Ectodermal cell (in vitro differentiated cells): Measurements from ENCODE around the gene TBX21.
"Not testable (repeated sequence)": the region's sequence is repeated elsewhere in the genome, so short reads cannot be mapped to it uniquely, and the experiment has no call there.

ENCODE experiments used
- H3K27ac ChIP-seq: 2 replicates; pipeline ENCODE4 v1.7.0; 2013; ENCODE audit warnings: mild to moderate bottlenecking, low read depth, low read length; ENCODE audit not compliant: insufficient read depth, poor library complexity, severe bottlenecking
- H3K27me3 ChIP-seq: 2 replicates; pipeline ENCODE4 v1.7.0; 2013; ENCODE audit warnings: mild to moderate bottlenecking, low read length; ENCODE audit not compliant: insufficient read depth, control insufficient read depth, poor library complexity, severe bottlenecking
- H3K36me3 ChIP-seq: one replicate; pipeline ENCODE4 v1.7.0; 2013; ENCODE audit warnings: low read length; ENCODE audit not compliant: control insufficient read depth, insufficient read depth
- H3K4me1 ChIP-seq: one replicate; pipeline ENCODE4 v1.7.0; 2013; ENCODE audit warnings: low read length; ENCODE audit not compliant: control insufficient read depth, insufficient read depth
- H3K4me3 ChIP-seq: 2 replicates; pipeline ENCODE4 v1.7.0; 2013; ENCODE audit warnings: low read depth, low read length, control low read depth; ENCODE audit not compliant: insufficient read depth
- H3K9me3 ChIP-seq: 2 replicates; pipeline ENCODE4 v1.7.0; 2013; ENCODE audit warnings: mild to moderate bottlenecking, low read length, moderate library complexity; ENCODE audit not compliant: control insufficient read depth
- WGBS, 2 experiments: methylation state at CpG; one replicate each; pipeline ENCODE4 v1.1.7; 2013; ENCODE audit warnings: missing lambda C conversion rate in 2 of 2; 5-methylcytosine and 5-hydroxymethylcytosine counted together

TBX21 gene

DNA sequence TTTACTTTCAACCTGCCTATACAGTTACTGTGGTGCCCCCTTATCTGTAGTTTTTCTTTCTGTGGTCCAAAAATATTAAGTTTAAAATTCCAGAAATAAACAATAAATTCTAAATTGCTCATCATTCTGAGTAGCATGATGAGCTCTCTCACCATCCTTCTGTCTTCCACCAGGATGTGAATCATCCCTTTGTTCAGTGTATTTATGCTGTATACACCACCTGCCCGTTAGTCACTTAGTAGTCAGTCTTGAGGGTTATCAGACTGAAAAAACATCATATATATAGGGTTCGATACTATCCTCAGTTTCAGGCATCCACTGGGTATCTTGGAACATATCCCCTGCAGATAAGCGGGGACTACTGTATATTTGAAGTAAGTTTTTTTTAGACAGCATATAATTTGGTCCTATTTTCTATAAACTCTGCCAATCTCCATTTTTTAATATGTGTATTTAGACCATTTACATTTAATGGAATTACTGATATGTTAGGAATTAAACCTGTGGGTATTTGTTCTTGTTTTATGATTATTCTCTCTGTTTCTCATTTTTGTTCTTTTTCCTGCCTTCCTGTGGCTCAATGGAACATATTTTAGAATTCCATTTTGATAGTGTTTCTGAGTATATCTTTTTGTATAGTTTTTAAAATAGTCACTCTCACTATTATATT is 31.0 kb downstream of the TBX21 start:
- no peak overlapping the region for H3K27ac ChIP-seq
- 81 to 93% methylated on average over 3 of the region's 3 CpGs for WGBS, 2 experiments
- H3K4me3 ChIP-seq = no peak overlapping the region
- H3K9me3 ChIP-seq = no peaks in the 10 kb centered on the region
- H3K4me1 ChIP-seq = no peaks in the 10 kb centered on the region
- H3K36me3 ChIP-seq = no peaks in the 10 kb centered on the region
- peaks cover 4% of the 10 kb centered on the region for H3K27me3 ChIP-seq

DNA sequence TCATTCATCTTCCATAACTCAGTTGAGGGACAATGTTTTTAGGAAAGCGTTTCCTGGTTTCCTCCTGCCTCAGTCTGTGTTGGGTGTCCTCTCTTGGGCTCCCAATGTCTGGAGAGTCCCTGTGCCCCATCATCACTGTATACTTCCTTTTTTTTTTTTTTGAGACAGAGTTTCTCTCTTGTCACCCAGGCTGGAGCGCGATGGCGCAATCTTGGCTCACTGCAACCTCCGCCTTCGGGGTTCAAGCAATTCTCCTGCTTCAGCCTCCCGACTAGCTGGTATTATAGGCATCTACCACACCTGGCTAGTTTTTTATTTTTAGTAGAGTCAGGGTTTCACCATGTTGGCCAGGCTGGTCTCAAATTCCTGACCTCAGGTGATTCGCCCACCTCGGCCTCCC is 40.6 kb downstream of the TBX21 start:
- WGBS, 2 experiments = 87 to 92% methylated on average over 9 of the region's 9 CpGs
- not testable (repeated sequence) for H3K27ac ChIP-seq, H3K4me1 ChIP-seq, H3K9me3 ChIP-seq, H3K4me3 ChIP-seq, H3K36me3 ChIP-seq
- peaks cover 39% of the 10 kb centered on the region for H3K27me3 ChIP-seq

DNA sequence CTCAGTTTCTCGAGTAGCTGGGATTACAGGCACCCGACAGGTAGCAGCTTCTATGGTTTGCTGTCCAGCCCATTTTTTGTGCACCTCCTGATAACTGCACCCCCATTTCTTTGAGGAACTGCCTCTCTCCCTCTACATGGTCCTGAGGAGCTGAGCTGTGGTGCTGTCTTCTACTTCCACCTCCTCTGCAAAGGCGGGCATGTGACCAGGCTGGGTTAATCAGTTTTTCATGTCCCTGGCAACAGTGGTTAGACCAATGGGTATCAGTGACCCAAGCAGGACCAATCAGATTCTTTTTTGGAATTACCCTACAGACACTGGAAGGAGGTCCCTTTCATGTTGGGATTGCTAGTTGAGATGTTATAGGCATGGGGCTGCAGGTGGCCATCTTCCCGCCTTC is 41.3 kb downstream of the TBX21 start:
- no peak overlapping the region for H3K27ac ChIP-seq
- H3K27me3 ChIP-seq = peaks cover 39% of the 10 kb centered on the region
- H3K9me3 ChIP-seq = no peaks in the 10 kb centered on the region
- H3K4me1 ChIP-seq = no peaks in the 10 kb centered on the region
- no peaks in the 10 kb centered on the region for H3K36me3 ChIP-seq
- no peak overlapping the region for H3K4me3 ChIP-seq
- WGBS, 2 experiments = 71 to 75% methylated on average over 4 of the region's 4 CpGs

DNA sequence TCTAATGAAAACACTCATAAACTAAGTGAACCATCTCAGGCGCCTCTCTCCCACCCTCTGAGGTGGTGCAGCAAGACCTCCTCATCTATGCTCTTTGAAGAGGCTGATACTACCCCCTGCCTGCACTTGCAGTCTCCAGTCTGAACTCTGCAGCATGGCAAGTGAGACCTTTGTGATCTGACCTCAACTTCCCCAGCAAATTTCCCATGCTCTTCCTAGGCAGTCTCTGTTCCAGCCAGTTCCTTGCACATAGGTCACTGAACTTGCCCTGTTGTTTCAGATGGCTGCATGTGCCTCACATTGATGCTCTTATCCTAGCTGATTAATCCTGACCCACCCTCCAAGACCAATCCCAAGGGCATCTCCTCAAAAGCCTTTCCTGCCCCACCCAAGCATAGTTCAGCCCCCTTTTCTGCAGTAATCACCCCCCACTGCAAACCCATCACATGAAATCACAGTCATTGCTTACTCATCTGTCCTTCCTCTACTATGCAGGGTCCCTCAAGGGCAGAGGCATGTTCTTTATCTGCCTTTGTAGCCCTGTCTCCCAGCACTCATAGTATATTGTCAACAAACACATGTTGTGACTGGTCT is 42.0 kb downstream of the TBX21 start:
- 54 to 63% methylated on average over 1 of the region's 1 CpG for WGBS, 2 experiments
- H3K4me3 ChIP-seq = no peak overlapping the region
- H3K9me3 ChIP-seq = no peaks in the 10 kb centered on the region
- H3K36me3 ChIP-seq = no peaks in the 10 kb centered on the region
- no peaks in the 10 kb centered on the region for H3K4me1 ChIP-seq
- no peak overlapping the region for H3K27ac ChIP-seq
- H3K27me3 ChIP-seq = peaks cover 39% of the 10 kb centered on the region

DNA sequence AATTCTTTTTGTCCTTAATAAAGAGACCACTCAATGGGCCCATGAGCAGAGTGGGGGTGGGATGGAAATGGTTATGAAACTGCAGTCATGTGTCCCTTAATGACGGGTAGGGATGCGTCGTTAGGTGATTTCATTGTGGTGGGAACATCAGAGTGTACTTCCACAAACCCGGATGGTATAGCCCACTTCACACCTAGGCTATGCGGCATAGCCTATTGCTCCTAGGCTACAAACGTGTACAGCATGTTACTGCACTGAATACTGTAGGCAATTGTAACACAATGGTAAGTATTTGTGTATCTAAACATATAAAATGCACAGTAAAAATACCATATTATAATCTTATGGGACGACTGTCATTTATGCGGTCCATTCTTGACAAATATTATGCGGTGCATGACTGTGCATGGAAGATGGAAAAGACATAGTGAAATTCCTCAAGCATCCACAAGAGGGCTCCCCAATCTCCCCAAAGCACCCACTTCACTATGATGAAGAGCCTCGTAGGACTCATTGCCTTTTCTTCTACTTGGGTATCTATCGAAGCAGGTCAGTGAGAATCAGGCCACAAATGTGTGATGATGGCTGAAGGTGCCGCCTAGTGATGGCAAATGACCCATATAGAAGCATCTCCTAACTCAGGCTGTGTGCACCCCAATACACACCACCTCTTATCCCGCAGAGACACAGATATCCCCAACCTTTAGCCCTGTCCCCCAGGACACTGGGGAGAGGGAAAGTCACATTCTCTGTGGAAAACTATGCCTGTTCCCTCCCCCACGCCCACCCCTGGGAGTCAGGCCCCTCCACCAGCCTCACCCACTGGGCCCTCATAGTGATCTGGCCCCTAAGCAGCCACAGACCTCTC is 43.5 kb downstream of the TBX21 start:
- H3K27ac ChIP-seq = no peak overlapping the region
- H3K9me3 ChIP-seq = no peaks in the 10 kb centered on the region
- 41 to 44% methylated on average over 14 of the region's 14 CpGs for WGBS, 2 experiments
- H3K36me3 ChIP-seq = no peaks in the 10 kb centered on the region
- H3K27me3 ChIP-seq = peaks cover 39% of the 10 kb centered on the region
- no peaks in the 10 kb centered on the region for H3K4me1 ChIP-seq
- H3K4me3 ChIP-seq = no peak overlapping the region

DNA sequence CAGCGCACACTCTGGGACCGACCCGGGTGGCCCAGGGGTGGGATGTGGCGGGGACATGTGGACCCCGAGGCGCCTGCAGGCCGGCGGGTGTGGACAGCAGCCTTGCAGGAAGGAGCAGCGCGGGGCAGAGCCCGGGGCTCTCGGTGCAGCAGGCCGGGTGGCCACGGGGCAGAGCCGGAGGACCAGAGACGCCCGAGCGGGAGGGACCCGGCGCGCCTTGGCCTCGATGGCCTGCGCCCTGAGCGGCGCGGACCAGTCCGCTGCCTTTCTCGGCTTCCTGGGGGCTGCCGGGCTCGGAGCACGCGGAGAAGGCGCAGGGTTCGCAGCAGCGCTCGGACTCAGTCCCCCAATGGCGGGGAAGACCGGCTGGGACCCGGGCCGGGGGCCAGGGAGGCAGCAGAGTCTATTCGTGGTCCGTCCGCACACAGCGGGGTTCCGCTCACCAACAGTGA is 45.2 kb downstream of the TBX21 start:
- Histone ChIP-seq H3K27me3 (peaks cover 47% of the 10 kb centered on the region), H3K36me3 (no peaks in the 10 kb centered on the region), H3K9me3 (no peaks in the 10 kb centered on the region), H3K4me1 (no peaks in the 10 kb centered on the region), H3K27ac (no peak overlapping the region), H3K4me3 (no peak overlapping the region)
- 78 to 81% methylated on average over 45 of the region's 45 CpGs for WGBS, 2 experiments

DNA sequence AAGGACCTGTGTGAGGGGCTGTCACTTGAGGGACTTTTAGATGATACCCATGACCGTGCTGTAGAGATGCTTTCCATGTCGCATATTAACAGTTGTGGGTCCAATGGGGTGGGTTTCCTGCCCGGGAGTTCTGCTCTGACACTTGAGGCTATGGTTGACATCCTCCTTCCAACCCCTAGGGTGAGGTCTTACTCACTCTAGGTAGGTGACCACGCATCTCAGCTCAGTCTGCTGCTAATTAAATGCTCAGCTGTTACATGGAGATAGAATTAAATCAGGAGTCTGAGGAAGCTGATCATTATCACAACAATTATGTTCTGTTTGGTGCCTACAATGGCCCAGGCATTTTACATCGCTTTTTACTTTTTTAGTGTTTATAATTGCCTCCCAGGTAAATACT is 48.4 kb downstream of the TBX21 start:
- Histone ChIP-seq H3K27me3 (peaks cover 36% of the 10 kb centered on the region), H3K9me3 (no peaks in the 10 kb centered on the region), H3K4me3 (no peak overlapping the region), H3K27ac (no peak overlapping the region), H3K4me1 (no peaks in the 10 kb centered on the region), H3K36me3 (no peaks in the 10 kb centered on the region)
- 69 to 71% methylated on average over 4 to 5 of the region's 5 CpGs for WGBS, 2 experiments

DNA sequence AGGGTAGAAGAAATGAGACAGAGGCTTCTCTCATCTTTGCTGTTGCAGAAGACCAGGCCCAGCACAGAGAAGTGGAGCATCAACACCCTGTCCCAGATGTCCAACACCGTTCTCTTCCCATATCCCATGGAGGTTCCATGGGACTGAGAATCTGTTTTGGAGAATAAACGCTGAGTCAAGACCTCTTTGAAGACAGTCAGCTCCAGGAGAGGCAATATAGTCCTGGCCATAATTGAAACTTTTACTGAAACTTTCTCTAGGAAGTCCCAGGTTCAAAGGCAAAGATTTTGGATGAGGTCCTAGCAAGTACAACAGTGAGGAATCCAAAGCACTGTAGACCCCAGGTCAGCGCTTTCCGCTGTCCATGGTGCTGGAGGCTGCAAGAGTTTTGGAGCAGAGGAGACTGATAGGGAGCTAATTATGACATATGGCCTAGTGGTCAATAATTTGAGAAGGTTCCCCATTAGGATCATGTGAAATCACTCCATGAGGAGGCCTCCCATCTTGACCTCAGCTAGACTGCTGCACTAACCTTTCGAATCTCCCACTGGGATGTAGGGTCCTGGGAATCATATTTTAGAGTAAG is 52.6 kb downstream of the TBX21 start:
- Histone ChIP-seq H3K36me3 (no peaks in the 10 kb centered on the region), H3K27me3 (peaks cover 52% of the 10 kb centered on the region), H3K4me1 (no peaks in the 10 kb centered on the region), H3K27ac (no peak overlapping the region), H3K4me3 (no peak overlapping the region), H3K9me3 (no peaks in the 10 kb centered on the region)
- 40 to 44% methylated on average over 5 of the region's 5 CpGs for WGBS, 2 experiments

DNA sequence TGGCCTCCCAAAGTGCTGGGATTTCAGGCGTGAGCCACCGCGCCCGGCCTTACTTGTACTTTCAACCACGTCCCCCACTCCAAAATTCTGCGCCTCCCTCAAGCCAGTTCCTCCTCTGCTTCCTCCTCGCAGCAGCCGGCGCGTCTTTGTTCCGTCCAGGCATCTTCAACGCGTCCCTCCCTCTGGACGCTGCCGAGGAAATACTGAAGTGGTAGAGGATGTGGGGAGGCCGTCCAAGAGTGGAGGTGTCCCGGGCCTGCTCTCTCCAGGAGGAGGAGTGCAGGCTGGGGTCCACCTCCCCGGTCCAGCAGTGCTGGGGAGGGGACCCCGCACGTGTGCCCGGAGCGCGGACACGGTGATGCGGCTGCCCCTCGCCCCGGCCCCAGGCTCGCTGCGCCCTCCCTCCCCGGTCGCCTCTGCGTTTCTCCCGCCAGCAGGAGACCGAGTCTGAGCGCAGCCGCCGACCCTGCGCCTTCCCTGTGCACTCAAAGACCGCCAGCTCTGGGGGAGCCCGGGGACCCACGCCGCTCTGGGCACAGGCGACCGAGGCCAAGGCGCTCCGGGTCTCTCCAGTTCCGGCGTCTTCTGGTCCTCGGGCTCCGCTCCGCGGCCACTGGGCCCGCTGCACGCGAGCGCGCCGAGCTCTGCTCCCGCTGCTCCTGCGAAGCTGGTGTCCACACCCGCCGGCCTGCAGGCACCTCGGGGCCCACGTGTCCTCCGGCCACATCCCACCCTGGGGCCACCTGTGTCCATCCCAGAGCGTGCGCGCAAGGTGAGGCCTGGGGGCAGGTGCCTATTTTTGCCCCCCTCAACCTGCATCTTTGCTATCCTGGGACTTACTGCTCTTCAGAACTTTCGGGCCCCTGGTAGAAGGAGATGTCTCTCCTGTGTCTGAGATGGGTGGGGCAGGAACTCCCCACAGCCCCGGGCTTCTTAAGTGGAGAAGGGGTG is 56.9 kb downstream of the TBX21 start:
- no peaks in the 10 kb centered on the region for H3K36me3 ChIP-seq
- H3K27me3 ChIP-seq = peaks cover 81% of the 10 kb centered on the region
- peak overlapping the region; percentile 39 for H3K4me3 ChIP-seq
- no peak overlapping the region for H3K27ac ChIP-seq
- H3K4me1 ChIP-seq = no peaks in the 10 kb centered on the region
- 2% methylated on average over 70 of the region's 70 CpGs for WGBS, 2 experiments
- no peaks in the 10 kb centered on the region for H3K9me3 ChIP-seq
